ENCODE results near the gene PLCXD3.

The PLCXD3 gene

DNA sequence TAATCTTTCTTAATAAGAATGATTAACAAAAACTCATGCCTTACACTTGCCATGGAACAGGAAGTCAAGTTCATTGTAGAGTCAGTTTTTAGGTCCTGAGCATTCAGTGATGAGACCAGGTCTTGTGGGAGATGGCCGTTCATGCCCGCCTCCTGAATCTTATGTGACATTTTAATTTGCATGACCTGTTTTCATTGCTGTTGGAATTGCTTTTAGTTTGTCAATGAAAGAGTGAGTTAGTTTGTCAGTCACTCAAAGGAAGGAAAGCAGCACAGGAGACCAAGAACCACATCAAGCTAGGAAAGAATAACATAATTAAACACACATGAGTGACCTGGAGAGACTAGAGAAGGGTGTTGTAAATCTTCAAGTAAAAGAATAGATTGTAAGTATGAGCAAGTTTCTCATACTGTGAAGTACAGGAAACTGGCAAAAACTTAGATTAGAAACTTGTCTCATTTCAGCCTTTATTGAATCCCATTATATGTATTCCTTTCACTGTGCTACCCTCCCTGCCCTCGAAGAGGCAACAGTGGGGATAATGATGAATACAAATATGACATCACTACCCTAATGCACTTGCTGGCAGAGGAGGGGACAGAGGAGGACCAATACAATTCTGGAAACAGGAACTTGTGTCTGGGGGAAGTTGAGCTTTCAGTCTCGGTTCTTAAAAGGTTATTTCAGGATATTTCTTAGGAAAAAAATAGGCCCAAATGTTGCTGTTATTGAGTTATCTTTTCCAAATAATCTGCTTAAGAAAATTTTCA, 232.7 kb downstream of the PLCXD3 start:
- no peak for DNase-seq

DNA sequence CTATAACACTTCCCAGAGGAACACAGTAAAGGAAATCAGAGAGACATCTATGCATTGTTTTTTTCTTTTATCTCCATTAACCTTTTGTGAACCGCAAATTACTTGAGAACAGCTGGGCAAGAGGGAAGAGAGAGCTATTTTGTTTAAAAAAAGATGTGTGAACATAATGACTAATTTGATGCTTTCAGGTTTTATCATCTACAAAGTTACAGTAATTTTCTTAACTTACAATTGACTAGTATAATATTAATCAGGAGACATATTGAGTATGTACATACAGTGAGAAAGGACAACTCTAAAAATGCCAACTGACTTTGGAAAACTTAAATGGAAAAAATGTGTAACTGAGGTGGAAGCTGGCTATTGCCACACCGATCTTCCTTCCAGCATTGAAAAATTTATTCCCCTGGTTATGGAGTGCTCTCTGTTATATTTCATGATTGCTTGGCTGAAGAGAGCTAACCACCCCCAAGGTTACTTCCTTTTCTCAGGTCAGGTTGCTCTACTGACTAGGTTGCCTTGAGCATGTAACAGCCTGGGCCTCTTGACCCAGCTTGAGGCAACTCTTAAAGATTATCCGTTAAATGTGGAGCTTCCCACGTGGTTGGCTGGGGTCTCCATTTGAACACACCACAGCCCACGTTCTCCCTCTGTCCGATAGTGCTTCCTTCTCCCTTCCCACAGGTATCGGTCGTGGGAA, 234.4 kb downstream of the PLCXD3 start:
- no peak for DNase-seq

GRCh38 chr5:41270423-41271251, 239.8 kb downstream of the PLCXD3 start:
- no peak for DNase-seq

- DNase-seq: no peak
Measured at GRCh38 chr5:41268894-41269293, 241.5 kb downstream of the PLCXD3 start.

- no peak for DNase-seq
Measured at GRCh38 chr5:41266377-41266776, 244.0 kb downstream of the PLCXD3 start.

DNA sequence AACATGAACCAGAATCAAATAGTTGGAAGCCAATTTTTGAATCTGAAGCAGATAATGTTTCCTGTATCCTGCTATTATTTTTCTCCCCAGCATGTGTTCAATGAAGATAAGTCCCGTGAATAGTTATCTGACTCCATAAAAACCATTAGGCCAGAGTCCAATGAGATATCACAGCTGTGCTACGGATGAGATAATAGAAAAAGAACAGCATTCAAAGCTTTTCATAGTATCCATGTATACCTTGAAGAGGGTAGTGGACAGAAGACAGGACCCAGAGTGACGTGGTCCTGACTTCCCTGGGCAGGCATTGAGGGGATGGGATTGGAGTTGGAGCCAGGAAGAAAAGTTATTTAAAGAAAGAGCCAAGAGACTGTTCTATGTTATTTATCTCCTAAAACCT, 246.4 kb downstream of the PLCXD3 start:
- no peak for DNase-seq

DNA sequence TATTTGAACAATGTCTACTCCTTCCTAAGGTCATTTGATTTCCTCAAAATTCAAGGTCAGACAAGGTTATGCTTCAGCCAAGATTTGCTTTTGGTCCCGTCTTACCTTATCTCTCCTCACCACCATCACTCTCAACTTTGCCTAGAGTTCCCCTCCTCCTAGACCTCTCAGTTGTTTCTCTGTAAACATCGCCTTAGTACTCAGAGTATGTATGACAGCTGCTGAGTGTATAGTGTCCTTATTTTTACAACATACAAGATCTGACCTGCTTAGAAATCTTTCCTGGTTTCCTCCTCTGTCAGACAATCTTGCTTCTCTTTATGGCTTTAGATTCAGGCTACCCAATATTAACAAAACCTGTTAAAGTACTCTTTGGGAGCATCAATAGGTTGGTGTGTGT, 247.1 kb downstream of the PLCXD3 start:
- no peak for DNase-seq

All from effector CD8-positive, alpha-beta T cell (primary cell).